Panc1 (cell line): Measurements from ENCODE around the gene PSMD1. TPM values are rescaled to one million over a fixed set of nuclear protein-coding genes. Genes with fewer than 3 reads are reported as not detected.

Source experiments
- ATAC-seq: fragments of 200-7000 bp; cut with Tn5 transposase; 2 replicates; pipeline ENCODE4 v1.9.1; 2020; ENCODE audit warnings: mild to moderate bottlenecking, moderate library complexity
- BruUV-seq: library from RNA; stranded (reverse); fragments of 400-500 nt; replicated peaks from 2 replicates; lab custom pipeline; 2021; lab: Mats Ljungman, UMichigan
- CTCF ChIA-PET: fragments of 300-600 bp; sonication (Branson Sonifier 250); formaldehyde crosslinking; loops from one replicate; lab custom pipeline; 2022; ENCODE audit warnings: antibody characterized with exemption; lab: Charles Lee
- POLR2A ChIA-PET: fragments of 300-600 bp; sonication (Branson Sonifier 250); formaldehyde crosslinking; loops from one replicate; lab custom pipeline; 2022; ENCODE audit warnings: antibody characterized with exemption; lab: Charles Lee
- DNase-seq: peaks from one replicate; pipeline ENCODE4 v3.0.0-alpha.2; 2010; ENCODE audit warnings: low read depth, low spot score
- H3K27ac ChIP-seq: 2 replicates; pipeline ENCODE4 v1.5.1; 2011; ENCODE audit warnings: mild to moderate bottlenecking, low read length, inconsistent platforms
- H3K27me3 ChIP-seq: fragments of 200-500 bp; sonication (Bioruptor generic); 2 replicates; pipeline ENCODE4 v1.6.0; 2014; ENCODE audit warnings: low read length, inconsistent platforms; ENCODE audit not compliant: control insufficient read depth, insufficient read depth
- H3K36me3 ChIP-seq: fragments of 200-500 bp; sonication (Bioruptor generic); 2 replicates; pipeline ENCODE4 v1.5.1; 2014; ENCODE audit warnings: inconsistent platforms, mild to moderate bottlenecking, low read length, moderate library complexity; ENCODE audit not compliant: control insufficient read depth, insufficient read depth
- H3K4me1 ChIP-seq: 2 replicates; pipeline ENCODE4 v1.5.1; 2011; ENCODE audit warnings: inconsistent platforms, mild to moderate bottlenecking, low read length, moderate library complexity; ENCODE audit not compliant: control insufficient read depth, insufficient read depth
- H3K4me3 ChIP-seq, 2 experiments: 2 replicates each; pipeline ENCODE4 v1.5.1; 2011 to 2012; ENCODE audit warnings: low read depth in 2 of 2, low read length in 2 of 2, mild to moderate bottlenecking in 2 of 2, inconsistent platforms in 1 of 2, moderate library complexity in 1 of 2
- H3K9me3 ChIP-seq: fragments of 200-500 bp; sonication (Bioruptor generic); 2 replicates; pipeline ENCODE4 v1.5.1; 2014; ENCODE audit warnings: low read depth, mild to moderate bottlenecking, inconsistent platforms, low read length, moderate library complexity; ENCODE audit not compliant: control insufficient read depth, insufficient read depth
- CTCF ChIP-seq: fragments of 450-650 bp; IDR thresholded peaks from 2 replicates; pipeline ENCODE4 v1.5.1; 2017; ENCODE audit warnings: mild to moderate bottlenecking
- POLR2AphosphoS5 ChIP-seq: IDR thresholded peaks from 2 replicates; pipeline ENCODE4 v1.6.1; 2012; ENCODE audit warnings: mild to moderate bottlenecking, low read depth, low read length, moderate library complexity
- REST ChIP-seq, 2 experiments: IDR thresholded peaks; 2 replicates each; pipeline ENCODE4 v1.6.1; 2011 to 2012; ENCODE audit warnings: low read depth in 2 of 2, control low read depth in 1 of 2, low read length in 1 of 2, mild to moderate bottlenecking in 1 of 2, moderate library complexity in 1 of 2; ENCODE audit not compliant: insufficient read depth in 1 of 2
- SIN3A ChIP-seq: IDR thresholded peaks from 2 replicates; pipeline ENCODE4 v1.6.1; 2012; ENCODE audit warnings: low read depth, mild to moderate bottlenecking, low read length, moderate library complexity, borderline replicate concordance; ENCODE audit not compliant: insufficient read depth
- TCF7L2 ChIP-seq: IDR thresholded peaks from 2 replicates; pipeline ENCODE4 v1.6.1; 2011; ENCODE audit warnings: mild to moderate bottlenecking, low read depth, low read length, inconsistent platforms
- in situ Hi-C: cut with HindIII; loops from 2 replicates; pipeline ENCODE4 v1.10.0; 2016; ENCODE audit warnings: low sequenced_read_pairs, low pct_unique_long_range_greater_than_20kb
- intact Hi-C: fragments of 100-400 bp; cut with micrococcal nuclease; formaldehyde crosslinking; loops from one replicate; pipeline ENCODE4 v1.10.0; 2022; ENCODE audit not compliant: unreplicated experiment
- total RNA-seq: library from RNA; stranded (reverse); gene quantifications from one replicate; pipeline ENCODE4 v1.2.1, GENCODE V29; 2021; ENCODE audit not compliant: unreplicated experiment

Gene PSMD1
- total RNA-seq, 1 experiment from 2014 or later, result 146 TPM

- Histone ChIP-seq H3K27ac (no peak overlapping the region), H3K4me1 (peaks cover 32% of the 10 kb centered on the region), H3K27me3 (no peaks in the 10 kb centered on the region), H3K4me3 (no peak overlapping the region), H3K9me3 (no peaks in the 10 kb centered on the region), H3K36me3 (no peaks in the 10 kb centered on the region)
- no peak for DNase-seq
- in situ Hi-C loops (no loop called here), intact Hi-C loops (no loop called here)
- ATAC-seq, result no peak
- ChIA-PET POLR2A (no interaction called here), CTCF (no interaction called here)
- TF ChIP-seq CTCF (no peak), POLR2AphosphoS5 (no peak), SIN3A (no peak), TCF7L2 (no peak), REST (IDR thresholded peaks at IDR 0.05; ENCODE audit: insufficient read depth in 1 of 2, low read depth in 2 of 2, low read length in 1 of 2) (no peak)
- no TSS peak for BruUV-seq
These were observed 127.2 kb downstream of the PSMD1 start for GRCh38 chr2:231183851-231184250.

- no peaks in the 10 kb centered on the region for H3K27me3 ChIP-seq
- no peaks in the 10 kb centered on the region for H3K36me3 ChIP-seq
- H3K4me1 ChIP-seq, result peaks cover 32% of the 10 kb centered on the region
- no peak overlapping the region for H3K4me3 ChIP-seq
- DNase-seq (no peak), ATAC-seq (no peak)
- CTCF ChIA-PET, result no interaction called here
- intact Hi-C loops (no loop called here), in situ Hi-C loops (no loop called here)
- no peak for TF ChIP-seq POLR2AphosphoS5
- TF ChIP-seq REST (IDR thresholded peaks at IDR 0.05; ENCODE audit: insufficient read depth in 1 of 2, low read depth in 2 of 2, low read length in 1 of 2), result no peak
- no peak for TF ChIP-seq TCF7L2
- TF ChIP-seq SIN3A, result no peak
- TF ChIP-seq CTCF, result no peak
- H3K9me3 ChIP-seq, result no peaks in the 10 kb centered on the region
- POLR2A ChIA-PET, result no interaction called here
- no TSS peak for BruUV-seq
- H3K27ac ChIP-seq, result no peak overlapping the region
These were observed 127.7 kb downstream of the PSMD1 start for GRCh38 chr2:231184319-231184718.
